Astrocyte of the cerebellum (primary cell): Measurements from ENCODE around the gene ASCC3.

Experiments
- DNase-seq: peaks from one replicate; pipeline ENCODE4 v3.0.0-alpha.2; 2011; ENCODE audit warnings: low read depth
- H3K4me3 ChIP-seq: 2 replicates; pipeline ENCODE4 v1.5.1; 2011; ENCODE audit warnings: mild to moderate bottlenecking, low read depth, low read length, moderate library complexity
- CTCF ChIP-seq: IDR thresholded peaks from 2 replicates; pipeline ENCODE4 v1.5.1; 2012; ENCODE audit warnings: low read length, low read depth, moderate library complexity, mild to moderate bottlenecking; ENCODE audit errors: missing control alignments
- in situ Hi-C: cut with HindIII; loops from 2 replicates; pipeline ENCODE4 v1.10.0; 2017; ENCODE audit warnings: low sequenced_read_pairs

ASCC3 gene

GRCh38 chr6:100633096-100633777 is 247.9 kb downstream of the ASCC3 start:
- H3K4me3 ChIP-seq, result no peak overlapping the region
- no peak for TF ChIP-seq CTCF
- DNase-seq, result peak; percentile 43
- in situ Hi-C loops, result no loop called here

- in situ Hi-C loops, result no loop called here
- DNase-seq, result no peak
- no peak for TF ChIP-seq CTCF
- no peak overlapping the region for H3K4me3 ChIP-seq
Observed at GRCh38 chr6:100630536-100630935, 250.6 kb downstream of the ASCC3 start.

GRCh38 chr6:100627911-100628758 is 253.0 kb downstream of the ASCC3 start:
- TF ChIP-seq CTCF, result no peak
- DNase-seq, result no peak
- H3K4me3 ChIP-seq, result no peak overlapping the region
- in situ Hi-C loops, result no loop called here

DNA sequence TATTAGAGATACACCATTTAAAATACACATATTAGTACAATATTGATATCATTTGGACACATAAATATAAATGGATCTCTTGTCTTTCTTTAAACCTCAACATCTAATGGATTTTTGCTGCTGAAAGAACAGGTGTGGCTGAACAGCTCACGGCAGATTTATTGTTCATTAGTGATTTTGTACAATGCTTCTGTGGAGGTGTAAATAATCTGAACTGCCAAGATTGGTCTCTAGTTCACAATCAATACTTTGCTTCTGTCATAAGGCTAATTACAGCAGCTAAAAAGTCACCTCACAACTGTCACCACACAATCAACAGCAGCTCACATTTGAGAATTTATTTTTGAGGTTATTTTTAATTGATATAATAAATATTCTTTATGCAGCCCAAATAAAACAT is 254.4 kb downstream of the ASCC3 start:
- no peak for TF ChIP-seq CTCF
- H3K4me3 ChIP-seq, result no peak overlapping the region
- DNase-seq, result no peak
- in situ Hi-C loops, result no loop called here

- no peak for DNase-seq
- H3K4me3 ChIP-seq, result no peak overlapping the region
- in situ Hi-C loops, result no loop called here
- no peak for TF ChIP-seq CTCF
Observed at GRCh38 chr6:100622907-100623692, 258.0 kb downstream of the ASCC3 start.

DNA sequence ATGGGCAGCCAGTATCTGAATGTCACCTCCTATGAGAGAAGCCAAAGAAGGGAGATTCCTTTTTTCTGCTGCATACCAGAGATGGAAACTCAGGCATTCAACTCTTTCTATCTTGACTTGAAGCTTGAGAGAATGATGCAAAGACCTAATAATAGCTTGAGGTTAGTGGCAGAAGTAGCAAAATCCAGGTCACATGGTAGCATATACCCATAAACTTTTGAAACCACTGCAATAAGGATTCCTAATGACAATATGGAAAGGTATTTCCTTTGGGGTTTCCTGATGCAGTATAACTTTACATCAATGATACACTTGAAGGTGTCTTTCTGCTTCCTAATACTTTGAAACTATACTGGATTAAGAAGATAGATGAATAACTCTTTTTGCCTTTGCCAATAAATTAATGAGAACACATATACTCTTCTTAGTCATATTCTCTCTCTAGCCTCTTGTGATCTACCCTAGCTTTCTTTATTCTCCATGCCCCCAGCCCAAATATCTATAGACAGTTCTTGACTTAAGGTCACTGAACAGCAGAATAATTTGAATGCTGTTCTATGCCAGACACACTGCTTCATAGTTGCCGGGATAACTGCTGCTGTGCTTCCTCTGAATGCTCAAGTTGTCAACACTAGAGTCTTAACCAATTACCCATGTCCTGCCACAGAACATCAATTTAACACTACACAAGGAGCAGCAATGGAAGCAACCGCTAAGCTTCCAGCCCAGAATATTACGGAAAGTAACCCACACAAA is 260.9 kb downstream of the ASCC3 start:
- in situ Hi-C loops, result no loop called here
- peak; percentile 53 for DNase-seq
- no peak for TF ChIP-seq CTCF
- H3K4me3 ChIP-seq, result no peak overlapping the region
